ENCODE results near the gene IL1R1. TPM values are rescaled to one million over a fixed set of nuclear protein-coding genes. Genes with fewer than 3 reads are reported as not detected.

Gene IL1R1
- total and polyA plus RNA-seq, 10 of the 15 experiments (the other 5 are each of a cell fraction or from before 2014, with no cell fraction given): 0.17 to 13.2 (median 0.53) TPM

DNA sequence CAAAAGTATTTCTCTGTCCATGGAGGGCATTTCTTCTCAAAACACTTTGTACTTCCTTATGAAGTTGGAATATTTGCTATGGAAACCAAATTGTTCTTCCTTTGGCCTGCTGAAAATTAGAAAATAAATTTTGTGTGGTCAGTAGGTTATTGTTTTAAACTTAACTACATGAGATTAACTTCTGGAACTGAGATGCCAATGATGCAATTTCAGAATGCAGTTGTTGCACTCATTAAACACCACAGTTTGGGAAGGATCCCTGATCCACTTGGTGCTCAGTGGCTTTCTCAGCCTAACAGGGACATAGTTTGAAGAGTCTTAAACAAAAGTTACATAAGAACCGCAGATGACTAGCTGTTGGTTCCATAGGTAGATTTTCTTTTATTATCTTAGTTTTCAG is 23.3 kb upstream of the IL1R1 start:
- Histone ChIP-seq H3K36me3 (ENCODE audit: control insufficient read depth in 2 of 2, insufficient read depth in 2 of 2, low read length in 1 of 2) (no peaks in the 10 kb centered on the region), H2AFZ (ENCODE audit: control insufficient read depth, low read depth, low read length) (no peak overlapping the region), H3K27me3 (replicated peaks in 1 of 2; ENCODE audit: control insufficient read depth in 2 of 2, insufficient read depth in 2 of 2, low read length in 1 of 2) (no peaks in the 10 kb centered on the region), H3K4me2 (ENCODE audit: control insufficient read depth, insufficient read depth) (no peak overlapping the region), H3K9ac (ENCODE audit: control insufficient read depth, insufficient read depth, low read length) (no peak overlapping the region), H4K20me1 (ENCODE audit: control insufficient read depth, insufficient read depth) (no peaks in the 10 kb centered on the region), H3K27ac (ENCODE audit: control insufficient read depth, insufficient read depth) (no peak overlapping the region), H3K4me1 (ENCODE audit: control insufficient read depth, insufficient read depth, low read length) (no peaks in the 10 kb centered on the region), H3K79me2 (ENCODE audit: control insufficient read depth, insufficient read depth, low read length) (no peaks in the 10 kb centered on the region), H3K4me3 (no peak overlapping the region), H3K9me3 (replicated peaks; ENCODE audit: control insufficient read depth, insufficient read depth, low read length) (no peaks in the 10 kb centered on the region; the same call in 2 of the 3 replicates)
- TF ChIP-seq LARP7 (IDR thresholded peaks at IDR 0.05) (no peak), CEBPB (IDR thresholded peaks at IDR 0.05; ENCODE audit: borderline replicate concordance in 1 of 2, low read depth in 2 of 2, low read length in 2 of 2) (no peak), RELB (IDR thresholded peaks at IDR 0.05; ENCODE audit: low read depth) (no peak), NFXL1 (IDR thresholded peaks at IDR 0.05; ENCODE audit: borderline replicate concordance) (no peak), MTA2 (IDR thresholded peaks at IDR 0.05; ENCODE audit: low read depth) (no peak), KDM1A (IDR thresholded peaks at IDR 0.05; ENCODE audit: borderline replicate concordance) (no peak), ZNF622 (IDR thresholded peaks at IDR 0.05) (no peak), STAT1 (conservative IDR thresholded peaks at IDR 0.05) (no peak), EZH2 (IDR thresholded peaks at IDR 0.05; ENCODE audit: borderline replicate concordance, control insufficient read depth, low read depth, low read length) (no peak), TBL1XR1 (IDR thresholded peaks at IDR 0.05; ENCODE audit: low read depth, low read length) (no peak), IKZF2 (IDR thresholded peaks at IDR 0.05) (no peak), BHLHE40 (IDR thresholded peaks at IDR 0.05; ENCODE audit: borderline replicate concordance in 1 of 2, low read depth in 2 of 2, low read length in 1 of 2) (no peak), ZBTB33 (IDR thresholded peaks at IDR 0.05) (no peak), RFX5 (IDR thresholded peaks at IDR 0.05; ENCODE audit: low read depth, low read length) (no peak), RAD51 (IDR thresholded peaks at IDR 0.05) (no peak), HCFC1 (IDR thresholded peaks at IDR 0.05; ENCODE audit: low read length) (no peak), TCF7 (IDR thresholded peaks at IDR 0.05; ENCODE audit: borderline replicate concordance) (no peak)
- ChIA-PET SMC1A (ENCODE audit: uncharacterized antibody, unreplicated experiment) (interaction anchor here (1.1 to 3.2 kb wide), 9 partner anchors 9 to 121 kb away, joined by 3 to 12 read pairs (median 4); no protein-coding TSS in a partner anchor), RAD21 (ENCODE audit: unreplicated experiment) (interaction anchor here (0.7 to 3.3 kb wide), 5 partner anchors 10 to 183 kb away, joined by 3 to 10 read pairs (median 4); no protein-coding TSS in a partner anchor), CTCF (interaction anchor here (0.6 to 2.5 kb wide), 8 partner anchors 8 to 113 kb away, joined by 3 to 9 read pairs (median 4); no protein-coding TSS in a partner anchor), POLR2A (no interaction called here)
- intact Hi-C loops (cut with micrococcal nuclease; ENCODE audit: unreplicated experiment) (loop anchor here (10.0 kb wide), 1 partner anchor 246 kb away; no protein-coding TSS in a partner anchor), in situ Hi-C loops (cut with MboI) (no loop called here)
- no TSS peak for BruUV-seq (replicated peaks)
- FAIRE-seq (no peak), ATAC-seq (no peak), DNase-seq (ENCODE audit: low read depth, low spot score) (no peak)
- 25% methylated on average over 1 of the region's 1 CpG for WGBS (ENCODE audit: insufficient coverage, insufficient replicate concordance, low lambda C conversion rate, missing lambda C conversion rate)
